K562 treated with DMSO at 1 percent for 12 hours (cell line): ENCODE results near the gene CDHR1. TPM values are rescaled to one million over a fixed set of nuclear protein-coding genes. Genes with fewer than 3 reads are reported as not detected.

Source experiments
- total RNA-seq: library from RNA; unstranded; fragments of 300-600 nt; gene quantifications from 2 replicates; pipeline ENCODE4 v1.2.3, GENCODE V29; 2022; ENCODE audit not compliant: insufficient read depth

Gene CDHR1
- total RNA-seq = 0.20 and 0.43 TPM in 2 replicates

GRCh38 chr10:84194424-84195043 lies at the start of gene CDHR1:
Gene CDHR1 (plus strand): TSS chr10:84194537. CDS start chr10:84194761, 224 bp downstream.

GRCh38 chr10:84173501-84173929 lies 20.8 kb upstream of the CDHR1 start, which contains the start of gene GPR15LG:
Gene GPR15LG (plus strand): TSS chr10:84173801. CDS start chr10:84173852, 51 bp downstream.

GRCh38 chr10:84225427-84226173 lies 31.3 kb downstream of the CDHR1 start, which contains the start of gene LRIT2:
Gene LRIT2 (minus strand): TSS chr10:84225544. CDS start chr10:84225520, 24 bp downstream.

GRCh38 chr10:84241185-84241790 lies 47.0 kb downstream of the CDHR1 start, which contains the start of gene LRIT1:
Gene LRIT1 (minus strand): TSS chr10:84241546. CDS start chr10:84241439, 107 bp downstream.

GRCh38 chr10:84244651-84245270 lies 50.4 kb downstream of the CDHR1 start, which contains the start of gene RGR:
Gene RGR (plus strand): TSS chr10:84245053. CDS start chr10:84245091, 38 bp downstream.

Other genes starting within 250 kb of the CDHR1 start
- 301 and 393 TPM in 2 replicates for gene GHITM, start 55.0 kb upstream of the CDHR1 start, total RNA-seq
- gene GPR15LG, start 20.7 kb upstream of the CDHR1 start, total RNA-seq = not detected in 2 replicates
- gene LRIT2, start 31.0 kb downstream of the CDHR1 start, total RNA-seq = not detected in 2 replicates
- not detected in 2 replicates for gene LRIT1, start 47.0 kb downstream of the CDHR1 start, total RNA-seq
- gene RGR, start 50.5 kb downstream of the CDHR1 start, total RNA-seq = not detected in 2 replicates
- gene CCSER2, start 134.1 kb downstream of the CDHR1 start, total RNA-seq = 2.7 and 8.5 TPM in 2 replicates